SK-N-SH (cell line): Measurements from ENCODE around the gene ALOX15.

Experiments used
- EP300 ChIP-seq, 2 experiments: IDR thresholded peaks; 2 replicates each; pipeline versions ENCODE4 v1.4.0 to v1.6.1; 2012; ENCODE audit warnings: borderline replicate concordance in 1 of 2, low read depth in 1 of 2, low read length in 1 of 2
- EZH2phosphoT487 ChIP-seq: fragments of 200-600 bp; sonication (generic); IDR thresholded peaks from 2 replicates; pipeline ENCODE4 v1.6.1; 2017; ENCODE audit warnings: low read depth, mixed run types, mild to moderate bottlenecking, antibody characterized with exemption, moderate library complexity, borderline replicate concordance
- MEF2A ChIP-seq: IDR thresholded peaks from 2 replicates; pipeline ENCODE4 v1.4.0; 2012; ENCODE audit warnings: low read depth, borderline replicate concordance
- MXI1 ChIP-seq: IDR thresholded peaks from 2 replicates; pipeline ENCODE4 v1.6.1; 2012; ENCODE audit warnings: mild to moderate bottlenecking, low read depth, low read length, improper control_type of control experiment
- NFIC ChIP-seq: IDR thresholded peaks from 2 replicates; pipeline ENCODE4 v1.4.0; 2012; ENCODE audit warnings: borderline replicate concordance
- POLR2AphosphoS5 ChIP-seq: IDR thresholded peaks from 2 replicates; pipeline ENCODE4 v1.6.1; 2012; ENCODE audit warnings: low read depth, low read length
- RAD21 ChIP-seq: IDR thresholded peaks from 2 replicates; pipeline ENCODE4 v1.6.1; 2012; ENCODE audit warnings: mild to moderate bottlenecking, low read length
- RXRA ChIP-seq: IDR thresholded peaks from 2 replicates; pipeline ENCODE4 v1.4.0; 2012; ENCODE audit warnings: low read depth, mild to moderate bottlenecking, borderline replicate concordance
- TF ChIP-seq, protein P1 (sequence below): fragments of 200-600 bp; sonication (generic); IDR thresholded peaks from 2 replicates; pipeline ENCODE4 v1.6.1; 2017; ENCODE audit warnings: antibody characterized with exemption, mild to moderate bottlenecking, moderate library complexity
- TF ChIP-seq, protein P2 (sequence below): fragments of 150-350 bp; IDR thresholded peaks from 2 replicates; pipeline ENCODE4 v1.6.1; 2017; ENCODE audit warnings: antibody characterized with exemption, low read length, low read depth, borderline replicate concordance

DNA sequence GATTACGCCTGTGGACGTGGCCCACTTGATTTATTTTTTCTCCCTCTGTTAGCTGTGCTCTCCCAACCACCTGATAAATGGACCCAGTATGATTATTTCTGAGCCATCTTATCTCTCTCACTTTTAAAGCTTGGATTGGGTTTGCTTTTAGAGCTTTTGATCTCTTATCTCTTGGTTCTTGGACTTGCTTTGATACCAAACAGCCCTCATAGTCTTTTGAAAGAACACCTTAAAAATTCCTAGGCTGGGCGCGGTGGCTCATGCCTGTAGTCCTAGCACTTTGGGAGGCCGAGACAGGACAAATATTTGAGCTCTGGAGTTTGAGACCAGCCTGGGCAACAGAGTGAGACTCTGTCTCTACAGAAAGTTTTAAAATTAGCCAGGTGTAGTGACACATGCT lies 31.3 kb downstream of the ALOX15 start:
- TF ChIP-seq MEF2A, result no peak
- TF ChIP-seq EZH2phosphoT487, result no peak
- no peak for TF ChIP-seq POLR2AphosphoS5
- TF ChIP-seq, protein P1, sequence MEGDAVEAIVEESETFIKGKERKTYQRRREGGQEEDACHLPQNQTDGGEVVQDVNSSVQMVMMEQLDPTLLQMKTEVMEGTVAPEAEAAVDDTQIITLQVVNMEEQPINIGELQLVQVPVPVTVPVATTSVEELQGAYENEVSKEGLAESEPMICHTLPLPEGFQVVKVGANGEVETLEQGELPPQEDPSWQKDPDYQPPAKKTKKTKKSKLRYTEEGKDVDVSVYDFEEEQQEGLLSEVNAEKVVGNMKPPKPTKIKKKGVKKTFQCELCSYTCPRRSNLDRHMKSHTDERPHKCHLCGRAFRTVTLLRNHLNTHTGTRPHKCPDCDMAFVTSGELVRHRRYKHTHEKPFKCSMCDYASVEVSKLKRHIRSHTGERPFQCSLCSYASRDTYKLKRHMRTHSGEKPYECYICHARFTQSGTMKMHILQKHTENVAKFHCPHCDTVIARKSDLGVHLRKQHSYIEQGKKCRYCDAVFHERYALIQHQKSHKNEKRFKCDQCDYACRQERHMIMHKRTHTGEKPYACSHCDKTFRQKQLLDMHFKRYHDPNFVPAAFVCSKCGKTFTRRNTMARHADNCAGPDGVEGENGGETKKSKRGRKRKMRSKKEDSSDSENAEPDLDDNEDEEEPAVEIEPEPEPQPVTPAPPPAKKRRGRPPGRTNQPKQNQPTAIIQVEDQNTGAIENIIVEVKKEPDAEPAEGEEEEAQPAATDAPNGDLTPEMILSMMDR, result no peak
- no peak for TF ChIP-seq EP300 (IDR thresholded peaks at IDR 0.05; ENCODE audit: borderline replicate concordance in 1 of 2, low read depth in 1 of 2, low read length in 1 of 2)
- TF ChIP-seq MXI1, result no peak
- no peak for TF ChIP-seq NFIC
- TF ChIP-seq, protein P2, sequence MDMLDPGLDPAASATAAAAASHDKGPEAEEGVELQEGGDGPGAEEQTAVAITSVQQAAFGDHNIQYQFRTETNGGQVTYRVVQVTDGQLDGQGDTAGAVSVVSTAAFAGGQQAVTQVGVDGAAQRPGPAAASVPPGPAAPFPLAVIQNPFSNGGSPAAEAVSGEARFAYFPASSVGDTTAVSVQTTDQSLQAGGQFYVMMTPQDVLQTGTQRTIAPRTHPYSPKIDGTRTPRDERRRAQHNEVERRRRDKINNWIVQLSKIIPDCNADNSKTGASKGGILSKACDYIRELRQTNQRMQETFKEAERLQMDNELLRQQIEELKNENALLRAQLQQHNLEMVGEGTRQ, result no peak
- TF ChIP-seq RXRA, result no peak
- no peak for TF ChIP-seq RAD21
